ACC112 (cell line): Measurements from ENCODE around the gene SEZ6L2.
A peak's percentile ranks its signal among the peaks of the same experiment; 100 is the strongest.
"Not testable (repeated sequence)": the region's sequence is repeated elsewhere in the genome, so short reads cannot be mapped to it uniquely, and the experiment has no call there.

Experiments used
- H2AFZ ChIP-seq: fragments of 200-600 bp; sonication (generic); one replicate; pipeline ENCODE4 v1.6.0; 2017; ENCODE audit warnings: antibody characterized with exemption, low read length; ENCODE audit not compliant: unreplicated experiment
- H3K27ac ChIP-seq: fragments of 200-600 bp; sonication (generic); 2 replicates; pipeline ENCODE4 v1.5.1; 2014; ENCODE audit warnings: low read depth, mild to moderate bottlenecking, antibody characterized with exemption, low read length, moderate library complexity
- H3K27me3 ChIP-seq: fragments of 200-600 bp; sonication (generic); 2 replicates; pipeline ENCODE4 v1.6.1; 2014; ENCODE audit warnings: mild to moderate bottlenecking, antibody characterized with exemption, low read length, moderate library complexity, mixed read lengths; ENCODE audit not compliant: insufficient read depth
- H3K36me3 ChIP-seq: fragments of 200-600 bp; sonication (generic); 2 replicates; pipeline ENCODE4 v1.6.1; 2016; ENCODE audit warnings: mild to moderate bottlenecking, antibody characterized with exemption, low read length, moderate library complexity, mixed read lengths; ENCODE audit not compliant: insufficient read depth
- H3K4me1 ChIP-seq: fragments of 200-600 bp; sonication (generic); one replicate; pipeline ENCODE4 v1.6.1; 2016; ENCODE audit warnings: low read length, mixed read lengths; ENCODE audit not compliant: insufficient read depth, unreplicated experiment, control insufficient read depth
- H3K4me3 ChIP-seq: fragments of 200-600 bp; sonication (generic); 2 replicates; pipeline ENCODE4 v1.5.1; 2014; ENCODE audit warnings: mild to moderate bottlenecking, low read depth, low read length
- H3K79me2 ChIP-seq: fragments of 200-600 bp; sonication (generic); one replicate; pipeline ENCODE4 v1.6.0; 2016; ENCODE audit warnings: low read length; ENCODE audit not compliant: control insufficient read depth, unreplicated experiment, insufficient read depth

Gene SEZ6L2

DNA sequence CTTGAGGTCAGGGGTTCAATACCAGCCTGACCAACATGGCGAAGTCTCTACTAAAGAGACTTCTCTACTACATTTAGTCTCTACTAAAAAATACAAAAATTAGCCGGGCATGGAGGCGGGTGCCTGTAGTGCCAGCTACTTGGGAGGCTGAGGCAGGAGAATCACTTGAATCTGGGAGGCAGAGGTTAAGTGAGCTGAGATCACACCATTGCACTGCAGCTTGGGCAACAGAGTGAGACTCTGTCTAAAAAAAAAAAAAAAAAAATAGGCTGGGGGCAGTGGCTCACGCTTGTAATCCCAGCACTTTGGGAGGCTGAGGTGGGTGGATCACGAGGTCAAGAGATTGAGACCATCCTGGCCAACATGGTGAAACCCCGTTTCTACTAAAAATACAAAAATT lies 10.5 kb upstream of the SEZ6L2 start:
- H3K4me1 ChIP-seq, H3K36me3 ChIP-seq, H2AFZ ChIP-seq, H3K27me3 ChIP-seq, H3K79me2 ChIP-seq, H3K4me3 ChIP-seq: not testable (repeated sequence)
- 0 out of 2 replicates have a peak overlapping the region, but pooled peaks have one; percentile 28 for H3K27ac ChIP-seq

DNA sequence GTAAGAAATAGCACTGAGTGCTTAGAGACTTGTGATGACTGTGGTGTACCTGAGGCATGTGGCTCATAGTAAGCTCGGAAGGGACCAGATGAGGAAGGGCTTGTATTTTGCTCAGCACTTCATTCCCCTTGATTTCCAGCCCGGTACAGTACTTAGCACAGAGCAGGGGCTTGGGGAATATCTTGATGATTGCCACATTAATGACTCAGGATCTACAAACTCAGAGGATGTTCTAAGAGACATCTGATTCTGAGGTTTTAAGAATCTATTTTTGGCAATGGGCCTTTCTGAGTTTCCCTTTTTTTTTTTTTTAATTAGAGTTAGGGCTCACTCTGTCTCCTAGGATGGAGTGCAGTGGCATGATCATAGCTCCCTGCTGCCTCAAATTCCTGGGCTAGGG lies 10.0 kb upstream of the SEZ6L2 start:
- Histone ChIP-seq H3K27me3 (no peaks in the 10 kb centered on the region), H3K36me3 (no peaks in the 10 kb centered on the region; the same call in 1 of the 2 replicates), H3K4me3 (no peak overlapping the region), H2AFZ (no peak overlapping the region), H3K27ac (peak overlapping the region; percentile 28; the same call in 1 of the 2 replicates), H3K79me2 (no peaks in the 10 kb centered on the region), H3K4me1 (peaks cover 7% of the 10 kb centered on the region)

DNA sequence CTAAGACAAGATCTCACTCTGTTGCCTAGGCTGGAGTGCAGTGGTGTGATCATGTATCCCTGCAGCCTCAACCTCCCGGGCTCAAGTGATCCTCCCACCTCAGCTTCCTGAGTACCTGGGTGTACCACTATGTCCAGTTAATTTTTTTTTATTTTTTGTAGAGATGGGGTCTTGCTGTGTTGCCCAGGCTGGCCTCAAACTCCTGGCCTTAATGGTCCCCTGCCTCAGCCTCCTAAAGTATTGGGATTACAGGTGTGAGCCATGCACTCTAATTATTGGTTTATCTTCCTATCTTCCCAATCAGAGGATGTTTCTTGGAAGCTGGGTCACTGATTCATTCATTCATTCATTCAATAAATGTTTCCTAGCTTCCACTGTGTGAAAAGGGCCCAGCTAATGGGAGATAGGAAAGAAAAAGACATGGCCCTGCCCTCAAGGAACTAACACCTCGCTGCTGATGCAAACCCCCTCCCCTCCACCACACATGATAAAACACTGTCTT lies 9.4 kb upstream of the SEZ6L2 start:
- Histone ChIP-seq H3K27ac (peak overlapping the region; percentile 8; the same call in 1 of the 2 replicates), H3K4me1 (peaks cover 7% of the 10 kb centered on the region), H3K36me3 (no peaks in the 10 kb centered on the region; the same call in 1 of the 2 replicates), H3K27me3 (no peaks in the 10 kb centered on the region), H3K4me3 (no peak overlapping the region), H2AFZ (no peak overlapping the region), H3K79me2 (no peaks in the 10 kb centered on the region)

DNA sequence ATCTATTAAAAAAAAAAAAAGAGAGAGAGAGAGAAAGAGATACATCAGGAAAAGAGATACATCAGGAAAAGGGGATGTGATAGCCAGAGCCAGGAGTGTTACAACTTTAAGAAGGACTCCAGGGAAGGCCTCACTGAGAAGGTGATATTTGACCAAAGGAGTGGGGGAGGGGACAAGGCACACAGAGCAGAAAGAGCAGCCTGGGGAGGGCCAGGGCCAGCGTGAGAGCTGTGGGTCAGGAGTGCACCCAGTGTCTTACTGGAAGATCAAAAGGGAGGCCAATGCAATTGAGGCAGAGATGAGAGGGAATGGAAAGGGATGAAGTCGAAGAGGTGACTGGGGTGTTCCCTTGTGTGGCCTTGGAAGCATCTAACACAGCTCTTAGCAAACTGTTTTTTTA lies 8.6 kb upstream of the SEZ6L2 start:
- Histone ChIP-seq H3K4me3 (no peak overlapping the region), H3K27me3 (no peaks in the 10 kb centered on the region), H3K27ac (no peak overlapping the region), H2AFZ (no peak overlapping the region), H3K79me2 (peaks cover 3% of the 10 kb centered on the region), H3K36me3 (no peaks in the 10 kb centered on the region; the same call in 1 of the 2 replicates), H3K4me1 (peaks cover 7% of the 10 kb centered on the region)

DNA sequence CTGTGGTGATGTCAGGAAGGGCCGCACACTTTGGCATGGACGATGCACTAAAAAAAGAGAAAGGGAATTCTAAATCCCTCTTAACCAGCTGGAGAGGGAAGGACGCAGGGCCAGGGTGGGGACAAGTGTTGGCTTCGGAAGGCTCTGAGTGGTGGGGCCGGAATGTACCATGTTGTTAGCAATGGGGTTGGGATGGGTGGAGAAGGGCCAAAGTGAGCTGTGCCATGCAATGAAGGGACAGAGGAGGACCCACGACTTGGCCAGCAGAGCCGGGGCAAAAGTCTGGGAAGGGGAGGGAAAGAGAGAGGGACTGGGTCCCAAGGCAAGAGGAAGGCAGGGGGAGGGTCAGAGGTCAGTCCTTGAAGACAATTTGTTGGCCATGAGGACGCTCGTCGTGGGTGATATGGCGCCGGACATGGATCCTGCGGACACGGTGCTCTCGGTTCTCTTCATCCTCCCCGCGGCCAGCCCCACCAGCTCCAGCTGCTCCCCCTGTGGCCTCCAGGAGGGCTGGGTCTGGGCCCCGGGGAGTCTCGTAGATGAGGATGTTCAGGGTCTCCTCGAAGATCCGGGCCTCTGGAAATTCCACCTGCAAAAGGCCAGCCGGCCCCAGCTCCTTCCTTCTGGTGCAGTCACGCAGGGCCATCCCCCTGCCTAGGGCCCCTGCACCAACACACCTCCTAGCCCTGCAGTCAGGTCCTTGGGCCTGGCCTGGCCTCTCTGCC lies 7.3 kb upstream of the SEZ6L2 start:
- H3K27ac ChIP-seq, result no peak overlapping the region
- no peak overlapping the region for H2AFZ ChIP-seq
- peaks cover 14% of the 10 kb centered on the region for H3K4me1 ChIP-seq
- H3K36me3 ChIP-seq, result no peaks in the 10 kb centered on the region; the same call in 1 of the 2 replicates
- no peaks in the 10 kb centered on the region for H3K27me3 ChIP-seq
- no peak overlapping the region for H3K4me3 ChIP-seq
- H3K79me2 ChIP-seq, result peaks cover 12% of the 10 kb centered on the region

DNA sequence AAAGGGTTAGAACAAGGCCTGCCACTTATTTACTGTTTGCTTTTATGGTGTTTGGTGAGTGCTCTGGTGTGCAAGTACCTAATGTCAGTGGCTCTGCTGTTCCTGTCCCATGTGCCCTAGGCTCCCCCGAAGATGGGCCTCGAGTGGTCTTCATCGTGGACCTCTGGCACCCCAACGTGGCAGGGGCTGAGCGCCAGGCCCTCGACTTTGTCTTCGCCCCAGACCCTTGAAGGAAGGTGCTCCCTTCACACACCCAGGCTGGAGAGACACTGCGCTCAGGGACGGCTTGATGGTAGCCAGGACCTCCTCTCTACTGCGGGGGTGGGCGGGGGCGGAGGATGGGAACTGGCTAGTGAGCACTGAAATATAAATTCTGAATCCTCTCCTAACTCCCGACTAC lies 6.3 kb upstream of the SEZ6L2 start:
- no peak overlapping the region for H3K4me3 ChIP-seq
- H3K79me2 ChIP-seq, result peaks cover 19% of the 10 kb centered on the region
- H2AFZ ChIP-seq, result no peak overlapping the region
- no peaks in the 10 kb centered on the region; the same call in 1 of the 2 replicates for H3K36me3 ChIP-seq
- no peaks in the 10 kb centered on the region for H3K27me3 ChIP-seq
- peaks cover 18% of the 10 kb centered on the region for H3K4me1 ChIP-seq
- H3K27ac ChIP-seq, result no peak overlapping the region

DNA sequence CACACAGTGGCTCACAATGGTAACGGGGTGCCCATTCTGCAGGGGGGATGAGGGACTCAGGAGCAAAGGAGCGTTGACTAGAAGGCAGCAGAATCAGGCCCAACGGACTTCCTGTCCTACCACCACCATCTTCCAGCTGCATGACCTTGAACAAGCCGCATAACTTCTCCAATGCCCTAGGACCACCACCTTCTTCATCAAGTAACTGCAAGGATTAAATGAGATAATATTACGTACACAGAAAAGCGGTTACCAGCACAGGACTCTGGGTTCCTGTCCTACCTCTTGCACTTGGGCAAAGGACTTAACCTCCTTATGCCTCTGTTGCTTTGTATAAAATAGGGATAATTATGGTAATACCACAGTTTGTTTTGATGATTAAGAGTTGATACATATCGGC lies 5.6 kb upstream of the SEZ6L2 start:
- Histone ChIP-seq H3K79me2 (peaks cover 19% of the 10 kb centered on the region), H2AFZ (no peak overlapping the region)

DNA sequence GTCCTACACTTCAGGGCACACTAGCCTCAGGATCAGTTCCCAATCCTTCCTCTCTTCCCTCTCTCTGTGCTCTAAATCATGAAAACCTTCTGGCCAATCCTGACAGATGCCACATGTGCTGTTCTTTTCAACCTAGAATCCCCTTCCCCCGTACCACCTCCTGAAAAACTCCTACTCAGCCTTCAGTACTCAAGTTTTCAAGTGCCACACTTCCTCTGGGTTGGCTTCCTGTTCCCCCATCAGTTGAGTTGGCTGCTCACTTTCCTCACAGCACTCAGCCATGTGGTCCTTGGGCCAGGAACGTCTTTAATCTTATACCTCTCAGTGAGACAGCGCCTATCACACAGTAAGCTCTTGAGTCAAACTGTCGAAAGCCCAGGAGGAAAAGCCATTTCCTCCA lies 4.2 kb upstream of the SEZ6L2 start:
- H2AFZ ChIP-seq, result no peak overlapping the region
- no peaks in the 10 kb centered on the region; the same call in 1 of the 2 replicates for H3K36me3 ChIP-seq
- H3K4me3 ChIP-seq, result no peak overlapping the region
- no peaks in the 10 kb centered on the region for H3K27me3 ChIP-seq
- peaks cover 13% of the 10 kb centered on the region for H3K4me1 ChIP-seq
- H3K79me2 ChIP-seq, result peaks cover 19% of the 10 kb centered on the region
- H3K27ac ChIP-seq, result no peak overlapping the region

More for the DNA sequence above, 5.6 kb upstream of the SEZ6L2 start:
- no peak overlapping the region for H3K27ac ChIP-seq
- H3K4me1 ChIP-seq, result peaks cover 18% of the 10 kb centered on the region
- H3K27me3 ChIP-seq, result no peaks in the 10 kb centered on the region
- no peaks in the 10 kb centered on the region; the same call in 1 of the 2 replicates for H3K36me3 ChIP-seq
- no peak overlapping the region for H3K4me3 ChIP-seq

DNA sequence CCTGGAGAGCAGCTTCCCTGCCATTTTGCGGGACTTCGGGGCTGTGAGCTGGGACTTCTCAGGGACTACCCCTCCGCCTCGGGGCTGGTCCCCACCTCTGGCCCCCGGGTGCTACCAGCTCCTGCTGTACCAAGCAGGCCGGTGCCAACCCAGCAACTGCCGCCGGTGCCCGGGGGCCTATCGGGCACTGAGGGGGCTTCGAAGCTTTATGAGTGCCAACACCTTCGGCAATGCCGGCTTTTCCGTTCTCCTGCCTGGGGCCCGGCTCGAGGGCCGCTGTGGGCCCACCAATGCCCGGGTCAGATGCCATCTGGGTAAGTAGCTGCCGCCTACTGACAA lies 2.2 kb upstream of the SEZ6L2 start:
- Histone ChIP-seq H3K27me3 (no peaks in the 10 kb centered on the region; the same call in 1 of the 2 replicates), H3K4me1 (peaks cover 21% of the 10 kb centered on the region), H2AFZ (no peak overlapping the region), H3K4me3 (peak overlapping the region; percentile 85), H3K27ac (no peak overlapping the region), H3K36me3 (no peaks in the 10 kb centered on the region; the same call in 1 of the 2 replicates), H3K79me2 (peaks cover 19% of the 10 kb centered on the region)

DNA sequence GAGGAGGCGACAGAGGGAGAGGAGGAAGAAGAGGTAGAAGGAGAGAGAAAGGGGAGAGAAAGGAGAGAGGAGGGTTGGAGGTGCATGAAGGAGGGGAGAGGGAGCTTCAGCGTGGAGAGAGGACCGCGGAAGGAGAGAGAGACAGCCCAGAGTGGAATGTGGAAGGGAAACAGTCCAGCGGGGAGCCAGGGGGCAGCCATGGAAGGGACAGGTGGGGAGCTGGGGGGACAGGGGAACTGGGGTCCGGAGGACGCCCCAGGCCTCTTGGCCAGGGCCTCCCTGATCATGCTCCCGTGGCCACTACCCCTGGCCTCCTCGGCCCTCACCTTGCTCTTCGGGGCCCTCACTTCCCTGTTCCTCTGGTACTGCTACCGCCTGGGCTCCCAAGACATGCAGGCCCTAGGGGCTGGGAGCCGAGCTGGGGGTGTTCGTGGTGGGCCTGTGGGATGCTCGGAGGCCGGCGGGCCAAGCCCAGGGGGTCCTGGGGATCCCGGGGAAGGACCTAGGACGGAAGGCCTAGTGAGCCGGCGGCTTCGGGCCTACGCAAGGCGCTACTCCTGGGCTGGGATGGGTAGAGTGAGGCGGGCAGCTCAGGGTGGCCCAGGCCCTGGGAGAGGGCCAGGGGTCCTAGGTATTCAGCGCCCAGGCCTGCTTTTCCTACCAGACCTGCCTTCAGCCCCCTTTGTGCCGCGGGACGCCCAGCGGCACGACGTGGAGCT lies 1.7 kb upstream of the SEZ6L2 start:
- H3K27me3 ChIP-seq, result no peaks in the 10 kb centered on the region; the same call in 1 of the 2 replicates
- peak overlapping the region; percentile 85 for H3K4me3 ChIP-seq
- H3K4me1 ChIP-seq, result peaks cover 21% of the 10 kb centered on the region
- peaks cover 19% of the 10 kb centered on the region for H3K79me2 ChIP-seq
- no peak overlapping the region for H2AFZ ChIP-seq
- H3K36me3 ChIP-seq, result no peaks in the 10 kb centered on the region; the same call in 1 of the 2 replicates
- H3K27ac ChIP-seq, result peak overlapping the region; percentile 72
